Cardiac muscle cell (in vitro differentiated cells and primary cell): Measurements from ENCODE around the gene JARID2. TPM values are rescaled to one million over a fixed set of nuclear protein-coding genes. Genes with fewer than 3 reads are reported as not detected.

ENCODE experiments used
- DNase-seq, 2 donors: peaks; one replicate each; pipeline versions ENCODE4 v3.0.0 to v3.0.0-alpha.2; 2010 to 2017; ENCODE audit warnings: low read depth in 1 of 2, low spot score in 1 of 2
- H3K27ac ChIP-seq: fragments of 200-600 bp; sonication (generic); 2 replicates; pipeline ENCODE4 v1.5.1; 2016
- H3K27me3 ChIP-seq: fragments of 200-600 bp; sonication (generic); 2 replicates; pipeline ENCODE4 v1.6.0; 2016; ENCODE audit warnings: control low read depth
- H3K36me3 ChIP-seq: fragments of 200-600 bp; sonication (generic); 2 replicates; pipeline ENCODE4 v1.5.1; 2016; ENCODE audit warnings: control low read depth
- H3K4me1 ChIP-seq: fragments of 200-600 bp; sonication (generic); 2 replicates; pipeline ENCODE4 v1.8.1; 2017; ENCODE audit warnings: low read depth, mild to moderate bottlenecking, mixed run types
- H3K4me3 ChIP-seq: fragments of 200-600 bp; sonication (generic); 2 replicates; pipeline ENCODE4 v1.5.1; 2016; ENCODE audit warnings: mild to moderate bottlenecking
- H3K9me3 ChIP-seq: fragments of 200-600 bp; sonication (generic); 2 replicates; pipeline ENCODE4 v1.5.1; 2017; ENCODE audit warnings: low read depth, mild to moderate bottlenecking, control low read depth
- polyA plus RNA-seq: library from polyadenylated mRNA; unstranded; fragments of >200 nt; fragmentation: Nextera tagmentation; extraction: Ambion mirVana; gene quantifications from 2 replicates; pipeline ENCODE4 v1.2.1, GENCODE V29; 2016
- total RNA-seq: library from RNA; depleted of rRNA; stranded (reverse); fragments of >200 nt; gene quantifications from 2 replicates; pipeline ENCODE4 v1.2.3, GENCODE V29; 2016
- TF ChIP-seq, protein P1 (sequence below): IDR thresholded peaks from 2 replicates; pipeline ENCODE4 v1.5.1; 2012; ENCODE audit warnings: low read depth, mild to moderate bottlenecking, low read length

JARID2 gene
- total and polyA plus RNA-seq, 2 experiments from 2014 or later, result 9.7 to 26.4 TPM

DNA sequence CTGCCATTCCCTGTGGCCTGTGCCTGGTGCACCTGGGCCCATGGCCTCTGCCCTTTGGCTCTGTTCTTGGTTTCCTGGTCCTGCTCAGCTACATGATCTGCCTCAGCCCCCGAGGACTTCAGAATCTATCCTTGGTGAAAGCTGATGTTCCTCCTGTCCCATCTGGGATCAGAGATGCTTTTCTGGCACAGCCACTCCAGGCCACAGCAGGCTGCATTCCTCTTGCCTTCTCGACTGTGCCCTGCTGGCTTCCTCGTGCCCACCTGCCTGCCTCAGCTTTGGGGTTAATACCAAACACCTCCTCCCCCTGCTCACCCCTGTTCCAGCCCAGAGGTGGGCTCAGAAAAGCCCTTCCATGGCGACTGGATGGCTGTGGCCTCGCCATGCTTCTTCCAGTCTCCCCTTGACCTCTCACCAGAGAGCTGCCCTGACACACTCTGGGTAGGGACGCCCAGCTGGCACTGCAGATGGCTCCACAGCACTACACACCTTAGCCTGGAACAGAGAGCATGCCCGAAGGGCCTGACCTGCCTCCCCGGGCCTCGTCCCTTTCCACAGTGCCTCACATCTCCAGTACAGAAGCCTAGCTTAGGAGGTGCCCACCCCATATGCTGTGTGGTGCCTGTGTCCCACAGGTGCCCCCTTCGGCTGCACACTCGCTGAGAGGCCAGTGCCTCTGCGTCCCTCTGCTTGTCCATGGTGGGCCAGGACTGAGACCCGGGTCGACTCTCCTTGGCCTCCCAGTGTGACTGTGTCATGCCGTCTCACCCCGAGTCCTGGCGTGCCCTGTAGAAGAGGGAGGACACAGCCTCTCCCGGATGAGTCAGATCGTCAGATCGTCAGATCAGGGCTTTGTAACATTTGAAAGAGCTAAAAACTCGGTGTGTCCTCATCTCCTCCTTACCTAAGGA is 268.2 kb downstream of the JARID2 start:
- TF ChIP-seq, protein P1, sequence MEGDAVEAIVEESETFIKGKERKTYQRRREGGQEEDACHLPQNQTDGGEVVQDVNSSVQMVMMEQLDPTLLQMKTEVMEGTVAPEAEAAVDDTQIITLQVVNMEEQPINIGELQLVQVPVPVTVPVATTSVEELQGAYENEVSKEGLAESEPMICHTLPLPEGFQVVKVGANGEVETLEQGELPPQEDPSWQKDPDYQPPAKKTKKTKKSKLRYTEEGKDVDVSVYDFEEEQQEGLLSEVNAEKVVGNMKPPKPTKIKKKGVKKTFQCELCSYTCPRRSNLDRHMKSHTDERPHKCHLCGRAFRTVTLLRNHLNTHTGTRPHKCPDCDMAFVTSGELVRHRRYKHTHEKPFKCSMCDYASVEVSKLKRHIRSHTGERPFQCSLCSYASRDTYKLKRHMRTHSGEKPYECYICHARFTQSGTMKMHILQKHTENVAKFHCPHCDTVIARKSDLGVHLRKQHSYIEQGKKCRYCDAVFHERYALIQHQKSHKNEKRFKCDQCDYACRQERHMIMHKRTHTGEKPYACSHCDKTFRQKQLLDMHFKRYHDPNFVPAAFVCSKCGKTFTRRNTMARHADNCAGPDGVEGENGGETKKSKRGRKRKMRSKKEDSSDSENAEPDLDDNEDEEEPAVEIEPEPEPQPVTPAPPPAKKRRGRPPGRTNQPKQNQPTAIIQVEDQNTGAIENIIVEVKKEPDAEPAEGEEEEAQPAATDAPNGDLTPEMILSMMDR, result no peak
- no peak for DNase-seq
- peaks cover 15% of the 10 kb centered on the region for H3K36me3 ChIP-seq
- no peaks in the 10 kb centered on the region for H3K4me1 ChIP-seq
- no peaks in the 10 kb centered on the region for H3K27me3 ChIP-seq
- no peak overlapping the region for H3K27ac ChIP-seq
- H3K9me3 ChIP-seq, result no peaks in the 10 kb centered on the region
- H3K4me3 ChIP-seq, result no peak overlapping the region

DNA sequence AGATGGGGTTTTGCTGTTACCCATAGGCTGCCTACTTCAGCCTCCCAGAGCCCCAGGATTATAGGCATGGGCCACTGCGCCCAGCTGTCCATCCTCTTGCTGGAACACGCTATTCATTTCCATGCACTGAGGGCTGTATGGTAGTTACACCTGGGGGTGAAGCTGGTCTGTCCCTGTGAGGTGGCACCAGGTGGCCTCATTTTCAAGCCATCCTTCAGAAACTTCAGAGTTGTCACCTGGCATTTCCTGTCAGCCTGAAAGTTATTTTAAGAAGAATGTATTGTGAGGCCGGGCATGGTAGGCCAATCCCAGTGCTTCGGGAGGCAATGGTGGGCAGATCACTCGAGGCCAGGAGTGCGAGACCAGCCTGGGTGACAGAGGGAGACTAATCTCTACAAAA is 269.4 kb downstream of the JARID2 start:
- no peaks in the 10 kb centered on the region for H3K9me3 ChIP-seq
- H3K27me3 ChIP-seq, result no peaks in the 10 kb centered on the region
- no peak overlapping the region for H3K27ac ChIP-seq
- H3K4me1 ChIP-seq, result no peaks in the 10 kb centered on the region
- no peak overlapping the region for H3K4me3 ChIP-seq
- no peak for DNase-seq
- TF ChIP-seq, protein P1, result no peak
- peaks cover 15% of the 10 kb centered on the region for H3K36me3 ChIP-seq

DNA sequence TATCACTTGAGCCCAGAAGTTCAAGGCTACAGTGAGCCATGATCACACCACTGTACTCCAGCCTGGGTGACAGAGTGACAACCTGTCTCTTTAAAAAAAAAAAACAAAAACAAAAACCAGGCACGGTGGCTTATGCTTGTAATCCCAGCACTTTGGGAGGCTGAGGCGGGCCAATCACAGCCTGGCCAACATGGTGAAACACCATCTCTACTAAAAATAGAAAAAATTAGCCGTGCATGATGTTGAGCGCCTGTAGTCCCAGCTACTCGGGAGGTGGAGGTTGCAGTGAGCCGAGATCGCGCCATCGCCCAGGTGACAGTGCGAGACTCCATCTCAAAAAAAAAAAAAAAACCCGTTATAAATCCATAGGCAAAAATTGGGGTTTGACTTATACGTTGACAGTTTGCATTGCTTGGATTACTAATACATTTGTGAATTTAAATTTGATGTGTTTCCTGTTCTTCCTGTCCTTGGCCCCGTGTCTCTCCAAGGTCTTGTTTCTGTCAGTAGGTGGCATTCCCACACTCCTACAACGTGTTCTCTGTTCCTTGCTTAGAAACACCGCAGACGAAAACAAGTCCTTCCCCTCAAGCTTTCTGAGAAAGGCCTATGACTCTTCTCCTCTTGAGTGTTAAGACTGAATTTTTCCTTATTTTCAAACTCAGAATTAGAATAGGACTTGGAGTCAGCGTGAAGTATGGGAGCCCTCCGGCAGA is 269.9 kb downstream of the JARID2 start:
- TF ChIP-seq, protein P1, result no peak

DNA sequence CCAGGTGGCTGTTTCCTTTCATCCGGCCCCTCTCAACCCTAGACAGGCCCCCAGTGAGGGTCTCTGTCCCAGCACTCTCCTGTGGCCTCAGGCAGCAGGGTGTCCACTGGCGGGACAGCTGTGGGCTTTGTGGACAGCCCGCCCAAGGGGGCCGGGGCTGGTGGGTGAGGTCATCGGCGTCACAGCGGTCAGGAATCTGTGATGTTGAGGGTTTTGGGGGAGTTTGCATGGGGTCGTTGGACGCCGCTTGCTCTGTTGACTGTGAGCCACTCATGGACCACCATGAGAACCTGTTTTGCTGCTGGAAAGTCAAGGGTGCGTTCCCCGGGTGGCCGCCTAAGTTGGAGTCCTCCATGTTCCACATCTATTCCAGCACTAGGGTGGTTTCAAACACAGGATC is 270.5 kb downstream of the JARID2 start:
- TF ChIP-seq, protein P1, result no peak
- Histone ChIP-seq H3K36me3 (peaks cover 16% of the 10 kb centered on the region), H3K4me1 (no peaks in the 10 kb centered on the region), H3K27me3 (no peaks in the 10 kb centered on the region), H3K27ac (no peak overlapping the region), H3K9me3 (no peaks in the 10 kb centered on the region), H3K4me3 (no peak overlapping the region)
- DNase-seq, result no peak

More for the DNA sequence above, 269.9 kb downstream of the JARID2 start:
- no peak for DNase-seq
- Histone ChIP-seq H3K4me3 (no peak overlapping the region), H3K4me1 (no peaks in the 10 kb centered on the region), H3K27ac (no peak overlapping the region), H3K36me3 (peaks cover 18% of the 10 kb centered on the region), H3K9me3 (no peaks in the 10 kb centered on the region), H3K27me3 (no peaks in the 10 kb centered on the region)

DNA sequence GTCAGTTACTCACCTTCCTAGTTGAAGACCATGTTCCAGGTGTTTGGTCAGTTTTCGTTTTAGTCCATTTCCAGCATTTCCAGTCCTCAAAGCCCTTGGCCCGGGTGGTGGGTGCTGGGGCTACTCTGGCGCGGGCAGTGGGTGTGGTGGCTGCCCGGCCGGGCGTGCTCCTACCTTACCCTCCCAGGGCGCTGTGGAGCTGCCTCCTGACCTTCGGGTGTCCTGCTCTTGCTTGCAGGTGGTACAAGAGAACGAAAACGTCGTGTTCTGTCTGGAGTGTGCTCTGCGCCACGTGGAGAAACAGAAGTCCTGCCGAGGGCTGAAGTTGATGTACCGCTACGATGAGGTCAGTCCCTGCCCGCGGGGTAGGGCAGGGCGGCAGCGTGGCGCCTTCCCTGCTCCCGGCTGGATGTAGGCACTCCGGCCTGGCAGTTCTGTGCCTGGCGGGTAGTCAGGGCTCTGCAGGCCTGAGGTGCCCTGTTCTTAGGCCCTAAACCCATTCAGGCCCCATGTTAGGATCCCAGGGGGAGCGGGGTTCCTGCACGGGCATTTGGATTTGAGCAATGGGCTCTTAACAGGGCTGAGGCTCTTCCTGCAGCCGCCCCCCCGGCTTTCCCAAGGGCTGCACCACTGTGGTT is 271.2 kb downstream of the JARID2 start:
- no peak overlapping the region for H3K27ac ChIP-seq
- H3K4me3 ChIP-seq, result no peak overlapping the region
- no peaks in the 10 kb centered on the region for H3K27me3 ChIP-seq
- no peak for DNase-seq
- H3K9me3 ChIP-seq, result no peaks in the 10 kb centered on the region
- H3K36me3 ChIP-seq, result peaks cover 21% of the 10 kb centered on the region
- H3K4me1 ChIP-seq, result no peaks in the 10 kb centered on the region
- TF ChIP-seq, protein P1, result no peak
